Psoas muscle (tissue), 8 donors: Measurements from ENCODE around the gene PCCA. TPM values are rescaled to one million over a fixed set of nuclear protein-coding genes. Genes with fewer than 3 reads are reported as not detected.

Experiments used
- ATAC-seq, 4 donors: fragments of 200-7000 bp; cut with Tn5 transposase; one replicate each; pipeline ENCODE4 v1.9.1; 2020; ENCODE audit warnings: moderate library complexity in 3 of 4, mild to moderate bottlenecking in 2 of 4
- DNase-seq, 2 donors: peaks; one replicate each; pipeline ENCODE4 v3.0.0-alpha.2; 2020
- H3K27ac ChIP-seq: fragments of 200-600 bp; one replicate; pipeline ENCODE4 v1.8.0; 2022
- H3K27me3 ChIP-seq, 3 donors: fragments of 200-600 bp in 1 of 3; one replicate each; pipeline versions ENCODE4 v1.6.1 to v1.8.0; 2013 to 2022; ENCODE audit warnings: low read length in 2 of 3, mild to moderate bottlenecking in 2 of 3, moderate library complexity in 1 of 3; ENCODE audit not compliant: insufficient read depth in 3 of 3
- H3K36me3 ChIP-seq, 2 donors: fragments of 200-600 bp in 1 of 2; one replicate each; pipeline versions ENCODE4 v1.6.1 to v1.8.0; 2013 to 2022; ENCODE audit warnings: low read depth in 1 of 2, mild to moderate bottlenecking in 1 of 2, moderate library complexity in 1 of 2; ENCODE audit not compliant: insufficient read depth in 1 of 2
- H3K4me1 ChIP-seq: fragments of 200-600 bp; one replicate; pipeline ENCODE4 v1.8.0; 2022
- H3K4me3 ChIP-seq: fragments of 200-600 bp; one replicate; pipeline ENCODE4 v1.8.0; 2022; ENCODE audit warnings: mild to moderate bottlenecking
- H3K9me3 ChIP-seq: fragments of 200-600 bp; one replicate; pipeline ENCODE4 v1.8.0; 2022
- WGBS, 3 donors: extraction: QIAGEN DNeasy Blood & Tissue Kit; methylation state at CpG; one replicate each; pipeline versions ENCODE4 v1.1.6 to v1.1.7; 2013; 5-methylcytosine and 5-hydroxymethylcytosine counted together
- intact Hi-C, 2 donors: fragments of 100-400 bp; cut with DNase I; formaldehyde crosslinking; loops; one replicate each; pipeline versions ENCODE4 v1.11.0 to v1.14.2; 2022
- polyA plus RNA-seq, 3 donors: library from polyadenylated mRNA; stranded (reverse); fragments of 200-250 nt; gene quantifications; one replicate each; pipeline ENCODE4 v1.2.3, GENCODE V29; 2013
- total RNA-seq, 4 donors: library from RNA; stranded (reverse); fragmentation: NEBNext Ultra II Directional in 2 of 4; extraction: Animal tissue kit (Norgen Biotek cat#: 25700) in 2 of 4; gene quantifications; one replicate each; pipeline versions ENCODE4 v1.2.1 to v1.2.4, GENCODE V29; 2021 to 2023
- TF ChIP-seq, protein P1 (sequence below): fragments of 200-600 bp; IDR thresholded peaks from one replicate; pipeline ENCODE4 v1.8.0; 2022; ENCODE audit warnings: antibody characterized with exemption
- donor health status: healthy with polysubstance abuse.
- donor health status: DM: no; HTN: no; CAD: no; lungs with moderate emphysema.
- donor health status: Bipolar disorder and iron deficiency.
- donor health status: healthy.
- donor health status: DM: yes; HTN: yes; CAD: no.
- donor health status: DM: no; HTN: no; CAD: no.
- donor health status: DM: no; HTN: no; CAD: no.
- donor health status: DM: yes; HTN: yes; CAD: no.

PCCA gene
- total and polyA plus RNA-seq, 7 donors: 6.2 to 23.9 (median 13.3) TPM

- WGBS, 3 donors: 1 to 5% (median 2%) methylated on average over 5 of the region's 5 CpGs
- no peak overlapping the region for H3K4me3 ChIP-seq
- DNase-seq (peak; percentile 78 to 86), ATAC-seq (peak; percentile 81 to 96 (median 90))
- no peaks in the 10 kb centered on the region for H3K9me3 ChIP-seq
- H3K4me1 ChIP-seq: no peaks in the 10 kb centered on the region
- H3K36me3 ChIP-seq: no peaks in the 10 kb centered on the region
- no peak overlapping the region for H3K27ac ChIP-seq
- intact Hi-C loops: loop anchor here (2.0 to 10.0 kb wide), 6 partner anchors 283 to 1070 kb away; no protein-coding TSS in a partner anchor
- no peaks in the 10 kb centered on the region for H3K27me3 ChIP-seq
- TF ChIP-seq, protein P1, sequence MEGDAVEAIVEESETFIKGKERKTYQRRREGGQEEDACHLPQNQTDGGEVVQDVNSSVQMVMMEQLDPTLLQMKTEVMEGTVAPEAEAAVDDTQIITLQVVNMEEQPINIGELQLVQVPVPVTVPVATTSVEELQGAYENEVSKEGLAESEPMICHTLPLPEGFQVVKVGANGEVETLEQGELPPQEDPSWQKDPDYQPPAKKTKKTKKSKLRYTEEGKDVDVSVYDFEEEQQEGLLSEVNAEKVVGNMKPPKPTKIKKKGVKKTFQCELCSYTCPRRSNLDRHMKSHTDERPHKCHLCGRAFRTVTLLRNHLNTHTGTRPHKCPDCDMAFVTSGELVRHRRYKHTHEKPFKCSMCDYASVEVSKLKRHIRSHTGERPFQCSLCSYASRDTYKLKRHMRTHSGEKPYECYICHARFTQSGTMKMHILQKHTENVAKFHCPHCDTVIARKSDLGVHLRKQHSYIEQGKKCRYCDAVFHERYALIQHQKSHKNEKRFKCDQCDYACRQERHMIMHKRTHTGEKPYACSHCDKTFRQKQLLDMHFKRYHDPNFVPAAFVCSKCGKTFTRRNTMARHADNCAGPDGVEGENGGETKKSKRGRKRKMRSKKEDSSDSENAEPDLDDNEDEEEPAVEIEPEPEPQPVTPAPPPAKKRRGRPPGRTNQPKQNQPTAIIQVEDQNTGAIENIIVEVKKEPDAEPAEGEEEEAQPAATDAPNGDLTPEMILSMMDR: peak; percentile 91
These were observed 426.0 kb downstream of the PCCA start for GRCh38 chr13:100514788-100515409.

DNA sequence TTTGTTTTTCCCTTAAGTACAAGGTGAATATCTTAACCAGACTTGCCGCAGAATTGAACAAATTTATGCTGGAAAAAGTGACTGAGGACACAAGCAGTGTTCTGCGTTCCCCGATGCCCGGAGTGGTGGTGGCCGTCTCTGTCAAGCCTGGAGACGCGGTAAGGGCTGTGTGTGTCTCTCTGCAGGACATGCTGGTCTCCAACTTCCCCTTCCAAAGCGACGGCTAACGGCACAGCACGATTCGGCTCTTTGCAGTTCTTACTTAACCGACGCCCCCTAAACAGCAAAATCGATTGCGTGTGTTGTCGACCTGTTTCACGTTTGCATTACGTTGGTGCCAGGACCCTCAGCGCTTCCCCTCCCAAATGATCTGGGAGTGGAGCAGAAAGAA lies 426.5 kb downstream of the PCCA start:
- TF ChIP-seq, protein P1: no peak
- Histone ChIP-seq H3K4me1 (no peaks in the 10 kb centered on the region), H3K27ac (no peak overlapping the region), H3K27me3 (no peaks in the 10 kb centered on the region), H3K9me3 (no peaks in the 10 kb centered on the region), H3K4me3 (no peak overlapping the region), H3K36me3 (no peaks in the 10 kb centered on the region)
- ATAC-seq: no peak
- 77 to 83% (median 80%) methylated on average over 20 of the region's 20 CpGs for WGBS, 3 donors
- DNase-seq: no peak
- intact Hi-C loops: loop anchor here (2.0 to 10.0 kb wide), 4 partner anchors 603 to 1071 kb away; no protein-coding TSS in a partner anchor

DNA sequence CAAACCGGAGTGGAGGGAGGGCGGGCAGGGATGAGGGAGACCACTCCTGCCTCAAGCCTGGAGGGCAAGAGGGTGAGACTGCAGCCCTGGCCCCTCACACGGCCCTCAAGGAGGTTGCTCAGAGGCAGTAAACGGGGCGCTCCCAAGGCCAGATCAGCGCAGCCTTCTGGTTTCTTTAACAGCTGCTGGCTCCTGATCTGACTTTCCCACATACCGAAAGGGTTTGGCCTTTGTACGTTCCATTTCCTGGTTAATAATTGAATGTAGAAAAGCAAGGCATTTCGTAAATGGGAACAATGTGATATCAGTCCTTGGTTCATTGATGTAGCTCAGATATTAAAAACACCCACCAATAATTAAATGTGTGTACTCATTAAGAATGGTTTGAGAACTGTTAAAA lies 428.2 kb downstream of the PCCA start:
- no peaks in the 10 kb centered on the region for H3K36me3 ChIP-seq
- H3K9me3 ChIP-seq: no peaks in the 10 kb centered on the region
- TF ChIP-seq, protein P1: no peak
- 86 to 91% (median 89%) methylated on average over 9 of the region's 9 CpGs for WGBS, 3 donors
- H3K27ac ChIP-seq: no peak overlapping the region
- intact Hi-C loops: loop anchor here (5.0 to 10.0 kb wide), 3 partner anchors 605 to 1072 kb away; no protein-coding TSS in a partner anchor
- H3K4me3 ChIP-seq: no peak overlapping the region
- ATAC-seq: no peak
- no peak for DNase-seq
- no peaks in the 10 kb centered on the region for H3K27me3 ChIP-seq
- H3K4me1 ChIP-seq: no peaks in the 10 kb centered on the region

DNA sequence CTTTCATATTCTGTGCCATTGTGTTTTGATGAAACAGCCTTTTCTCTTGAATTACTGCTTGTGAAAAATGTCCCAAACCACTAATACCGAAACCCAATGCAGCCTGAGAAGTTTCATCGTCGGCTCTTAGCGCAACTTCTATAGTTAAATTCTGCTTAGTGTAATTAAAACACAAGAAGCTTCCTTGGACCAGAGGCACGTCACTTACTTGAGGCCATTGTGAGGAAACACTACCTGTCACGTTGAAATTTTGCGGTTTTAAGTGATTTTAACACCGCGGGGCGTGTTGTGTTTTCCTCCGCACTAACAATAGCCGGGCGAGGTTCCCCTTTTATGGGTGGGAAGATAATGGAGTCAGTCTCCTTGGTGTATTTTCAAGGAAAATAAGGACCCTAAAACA lies 428.8 kb downstream of the PCCA start:
- intact Hi-C loops: loop anchor here (5.0 to 10.0 kb wide), 3 partner anchors 605 to 1073 kb away; no protein-coding TSS in a partner anchor
- TF ChIP-seq, protein P1: no peak
- Histone ChIP-seq H3K9me3 (no peaks in the 10 kb centered on the region), H3K27ac (no peak overlapping the region), H3K4me1 (no peaks in the 10 kb centered on the region), H3K36me3 (no peaks in the 10 kb centered on the region), H3K4me3 (no peak overlapping the region), H3K27me3 (no peaks in the 10 kb centered on the region)
- ATAC-seq: no peak
- DNase-seq: no peak
- WGBS, 3 donors: 89 to 92% (median 91%) methylated on average over 13 of the region's 13 CpGs
